GM19193 (cell line): ENCODE results near the gene INTS1.

ENCODE experiments used
- POLR2A ChIP-seq: IDR thresholded peaks from 4 replicates; pipeline ENCODE4 v1.6.1; 2011; ENCODE audit not compliant: insufficient read depth, insufficient read length; ENCODE audit errors: extremely low read depth

The INTS1 gene

GRCh38 chr7:1448958-1449357 is 55.2 kb downstream of the INTS1 start:
- TF ChIP-seq POLR2A, result no peak

GRCh38 chr7:1447551-1448244 is 56.5 kb downstream of the INTS1 start:
- no peak for TF ChIP-seq POLR2A

GRCh38 chr7:1447112-1447511 is 57.1 kb downstream of the INTS1 start:
- no peak for TF ChIP-seq POLR2A

GRCh38 chr7:1446620-1447032 is 57.6 kb downstream of the INTS1 start:
- no peak for TF ChIP-seq POLR2A

- TF ChIP-seq POLR2A, result no peak
Measured at GRCh38 chr7:1445341-1445740, 58.8 kb downstream of the INTS1 start.

- TF ChIP-seq POLR2A, result no peak
Measured at GRCh38 chr7:1444925-1445322, 59.3 kb downstream of the INTS1 start.

GRCh38 chr7:1444214-1444924 is 59.8 kb downstream of the INTS1 start:
- TF ChIP-seq POLR2A, result no peak

GRCh38 chr7:1442355-1443124 is 61.6 kb downstream of the INTS1 start:
- no peak for TF ChIP-seq POLR2A

- no peak for TF ChIP-seq POLR2A
Measured at GRCh38 chr7:1441615-1442354, 62.4 kb downstream of the INTS1 start.

GRCh38 chr7:1440620-1441019 is 63.6 kb downstream of the INTS1 start:
- no peak for TF ChIP-seq POLR2A

- TF ChIP-seq POLR2A, result no peak
Measured at GRCh38 chr7:1439373-1440363, 64.5 kb downstream of the INTS1 start.

- no peak for TF ChIP-seq POLR2A
Measured at GRCh38 chr7:1438821-1439220, 65.4 kb downstream of the INTS1 start.

GRCh38 chr7:1438208-1438607 is 66.0 kb downstream of the INTS1 start:
- TF ChIP-seq POLR2A, result no peak

- no peak for TF ChIP-seq POLR2A
Measured at GRCh38 chr7:1437155-1437880, 66.9 kb downstream of the INTS1 start.

GRCh38 chr7:1436608-1437007 is 67.6 kb downstream of the INTS1 start:
- TF ChIP-seq POLR2A, result no peak
